Stomach (tissue), 9 donors: ENCODE data around the gene FAM9C. TPM values are rescaled to one million over a fixed set of nuclear protein-coding genes. Genes with fewer than 3 reads are reported as not detected.

ENCODE experiments used
- DNase-seq, 2 donors: peaks; one replicate each; pipeline versions ENCODE4 v3.0.0 to v3.0.0-alpha.2; 2013 to 2019
- H3K27ac ChIP-seq, 5 donors: fragments of 200-600 bp in 4 of 5; sonication (generic) in 4 of 5; one replicate each; pipeline ENCODE4 v1.5.1; 2013 to 2019; ENCODE audit warnings: mild to moderate bottlenecking in 1 of 5, moderate library complexity in 1 of 5
- H3K27me3 ChIP-seq, 3 donors: fragments of 200-600 bp; sonication (generic); one replicate each; pipeline ENCODE4 v1.5.1; 2017 to 2019; ENCODE audit warnings: mixed run types in 1 of 3
- H3K36me3 ChIP-seq, 4 donors: fragments of 200-600 bp; sonication (generic); 1 replicate in 3 of 4; 2 replicates in 1 of 4; pipeline ENCODE4 v1.5.1; 2016 to 2019
- H3K4me1 ChIP-seq, 4 donors: fragments of 200-600 bp; sonication (generic); one replicate each; pipeline ENCODE4 v1.5.1; 2016 to 2019
- H3K4me3 ChIP-seq, 4 donors: fragments of 200-600 bp; sonication (generic) in 3 of 4; one replicate each; pipeline ENCODE4 v1.5.1; 2016 to 2019; ENCODE audit warnings: mild to moderate bottlenecking in 1 of 4
- H3K9me3 ChIP-seq, 4 donors: fragments of 200-600 bp; sonication (generic); one replicate each; pipeline ENCODE4 v1.5.1; 2016 to 2019
- CTCF ChIP-seq, 7 experiments: fragments of 450-650 bp in 4 of 7; fragments of 200-600 bp in 3 of 7; sonication (generic) in 3 of 7; IDR thresholded peaks; one replicate each; pipeline ENCODE4 v1.5.1; 2016 to 2019; ENCODE audit warnings: antibody characterized with exemption in 7 of 7, control low read depth in 2 of 7, mild to moderate bottlenecking in 1 of 7
- EP300 ChIP-seq: sonication (generic); formaldehyde crosslinking; IDR thresholded peaks from one replicate; pipeline ENCODE4 v1.6.1; 2017; ENCODE audit warnings: antibody characterized with exemption
- POLR2A ChIP-seq, 4 donors: fragments of 450-650 bp; IDR thresholded peaks; one replicate each; pipeline ENCODE4 v1.6.1; 2016; ENCODE audit warnings: antibody characterized with exemption in 4 of 4, control low read depth in 2 of 4, mild to moderate bottlenecking in 1 of 4, moderate library complexity in 1 of 4
- POLR2AphosphoS5 ChIP-seq, 3 donors: sonication (generic); formaldehyde crosslinking; IDR thresholded peaks; one replicate each; pipeline ENCODE4 v1.6.1; 2016; ENCODE audit warnings: antibody characterized with exemption in 3 of 3
- WGBS, 5 donors: extraction: QIAGEN DNeasy Blood & Tissue Kit in 3 of 5; methylation state at CpG; one replicate each; pipeline versions ENCODE4 v1.1.5 to v1.1.7; 2013 to 2018; 5-methylcytosine and 5-hydroxymethylcytosine counted together
- intact Hi-C: fragments of 100-400 bp; cut with DNase I; formaldehyde crosslinking; loops from one replicate; pipeline ENCODE4 v1.15.1; 2023; ENCODE audit warnings: low total_unique reads
- polyA plus RNA-seq, 3 donors: library from polyadenylated mRNA; stranded (reverse); fragments of 200-250 nt; gene quantifications; one replicate each; pipeline ENCODE4 v1.2.3, GENCODE V29; 2013
- total RNA-seq, 5 donors: library from RNA; depleted of rRNA; stranded (reverse); fragments of >200 nt; gene quantifications; one replicate each; pipeline versions ENCODE4 v1.1.0 to v1.2.3, GENCODE V29; 2014 to 2016
- donor health status: healthy with polysubstance abuse.
- donor health status: Bipolar disorder and iron deficiency.
- donor health status: healthy.

Gene FAM9C
- total and polyA plus RNA-seq, 8 donors = 0.18 to 0.31 TPM; not detected in 6

- Histone ChIP-seq H3K27ac (peak overlapping the region in 1 of 5 donors; percentile 17), H3K9me3 (no peaks in the 10 kb centered on the region), H3K4me3 (no peak overlapping the region), H3K36me3 (no peaks in the 10 kb centered on the region), H3K4me1 (no peaks in the 10 kb centered on the region), H3K27me3 (no peaks in the 10 kb centered on the region)
- intact Hi-C loops = no loop called here
- DNase-seq = no peak
- 67 to 87% (median 86%) methylated on average over 1 of the region's 1 CpG for WGBS, 5 donors
- no peak for TF ChIP-seq CTCF (IDR thresholded peaks at IDR 0.05)
- no peak for TF ChIP-seq POLR2AphosphoS5 (IDR thresholded peaks at IDR 0.05)
- no peak for TF ChIP-seq POLR2A (IDR thresholded peaks at IDR 0.05)
- no peak for TF ChIP-seq EP300
These were observed 6.7 kb upstream of the FAM9C start for GRCh38 chrX:13051167-13051528.

GRCh38 chrX:13050151-13050550 lies 5.7 kb upstream of the FAM9C start:
- Histone ChIP-seq H3K27me3 (no peaks in the 10 kb centered on the region), H3K4me3 (no peak overlapping the region), H3K36me3 (no peaks in the 10 kb centered on the region), H3K27ac (no peak overlapping the region), H3K9me3 (no peaks in the 10 kb centered on the region), H3K4me1 (no peaks in the 10 kb centered on the region)
- no peak for DNase-seq
- WGBS, 5 donors = 90 to 98% (median 94%) methylated on average over 4 of the region's 4 CpGs
- TF ChIP-seq POLR2AphosphoS5 (IDR thresholded peaks at IDR 0.05) (no peak), EP300 (no peak), POLR2A (IDR thresholded peaks at IDR 0.05) (no peak), CTCF (IDR thresholded peaks at IDR 0.05) (no peak)
- intact Hi-C loops = no loop called here

- intact Hi-C loops = no loop called here
- WGBS, 5 donors = 71 to 87% (median 82%) methylated on average over 1 of the region's 1 CpG
- Histone ChIP-seq H3K4me1 (no peaks in the 10 kb centered on the region), H3K27me3 (no peaks in the 10 kb centered on the region), H3K9me3 (no peaks in the 10 kb centered on the region), H3K36me3 (no peaks in the 10 kb centered on the region), H3K4me3 (no peak overlapping the region), H3K27ac (no peak overlapping the region)
- DNase-seq = no peak
- TF ChIP-seq POLR2A (IDR thresholded peaks at IDR 0.05) (no peak), EP300 (no peak), CTCF (IDR thresholded peaks at IDR 0.05) (no peak), POLR2AphosphoS5 (IDR thresholded peaks at IDR 0.05) (no peak)
These were observed 3.9 kb upstream of the FAM9C start for GRCh38 chrX:13048280-13048679.

GRCh38 chrX:13047759-13048158 lies 3.3 kb upstream of the FAM9C start:
- TF ChIP-seq POLR2A (IDR thresholded peaks at IDR 0.05) (no peak), CTCF (IDR thresholded peaks at IDR 0.05) (no peak), EP300 (no peak), POLR2AphosphoS5 (IDR thresholded peaks at IDR 0.05) (no peak)
- Histone ChIP-seq H3K9me3 (no peaks in the 10 kb centered on the region), H3K4me1 (no peaks in the 10 kb centered on the region), H3K27ac (no peak overlapping the region), H3K4me3 (no peak overlapping the region), H3K36me3 (no peaks in the 10 kb centered on the region), H3K27me3 (no peaks in the 10 kb centered on the region)
- intact Hi-C loops = no loop called here
- no peak for DNase-seq
- 79 to 97% (median 89%) methylated on average over 3 of the region's 3 CpGs for WGBS, 5 donors
